HG02763 (cell line): ENCODE results near the gene EFL1.

ENCODE experiments used
- ATAC-seq: cut with Tn5 transposase; IDR thresholded peaks from one replicate; pipeline ENCODE4 v1.9.1; 2021; ENCODE audit warnings: mild to moderate bottlenecking, moderate library complexity; ENCODE audit not compliant: unreplicated experiment

Gene EFL1

DNA sequence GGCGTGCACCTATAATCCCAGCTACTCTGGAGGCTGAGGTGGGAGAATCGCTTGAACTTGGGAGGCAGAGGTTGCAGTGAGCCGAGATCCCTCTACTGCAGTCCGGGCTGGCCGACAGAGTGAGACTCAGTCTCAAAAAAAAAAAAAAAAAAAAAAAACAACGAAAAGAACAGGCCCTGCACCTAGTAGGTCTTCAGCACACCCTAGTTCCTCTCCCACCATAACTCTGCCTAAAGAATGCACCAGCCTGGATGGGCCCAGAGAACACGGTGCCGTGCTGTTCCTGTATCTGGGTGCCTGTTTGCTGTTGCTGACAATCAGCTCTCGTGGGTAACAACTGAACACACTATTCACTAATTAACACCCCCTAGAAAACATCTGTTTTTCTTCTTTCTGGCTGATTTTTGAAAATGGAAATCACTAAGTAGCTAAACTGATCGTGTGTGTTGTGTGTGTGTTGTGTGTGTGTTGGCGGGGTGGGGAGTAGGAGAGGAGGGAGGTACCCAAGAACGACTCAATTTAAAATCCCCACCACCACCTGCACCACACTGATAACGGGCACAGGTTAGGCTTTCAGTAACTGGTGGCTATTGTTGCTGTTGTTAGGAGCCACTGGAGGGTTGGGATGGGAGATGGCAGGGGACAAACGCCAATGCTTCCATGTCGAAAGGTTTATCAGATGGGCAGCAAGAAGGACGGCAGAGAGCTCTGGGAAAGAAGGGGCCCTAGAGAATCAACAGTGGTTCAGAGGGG, 176.1 kb downstream of the EFL1 start:
- no peak for ATAC-seq

DNA sequence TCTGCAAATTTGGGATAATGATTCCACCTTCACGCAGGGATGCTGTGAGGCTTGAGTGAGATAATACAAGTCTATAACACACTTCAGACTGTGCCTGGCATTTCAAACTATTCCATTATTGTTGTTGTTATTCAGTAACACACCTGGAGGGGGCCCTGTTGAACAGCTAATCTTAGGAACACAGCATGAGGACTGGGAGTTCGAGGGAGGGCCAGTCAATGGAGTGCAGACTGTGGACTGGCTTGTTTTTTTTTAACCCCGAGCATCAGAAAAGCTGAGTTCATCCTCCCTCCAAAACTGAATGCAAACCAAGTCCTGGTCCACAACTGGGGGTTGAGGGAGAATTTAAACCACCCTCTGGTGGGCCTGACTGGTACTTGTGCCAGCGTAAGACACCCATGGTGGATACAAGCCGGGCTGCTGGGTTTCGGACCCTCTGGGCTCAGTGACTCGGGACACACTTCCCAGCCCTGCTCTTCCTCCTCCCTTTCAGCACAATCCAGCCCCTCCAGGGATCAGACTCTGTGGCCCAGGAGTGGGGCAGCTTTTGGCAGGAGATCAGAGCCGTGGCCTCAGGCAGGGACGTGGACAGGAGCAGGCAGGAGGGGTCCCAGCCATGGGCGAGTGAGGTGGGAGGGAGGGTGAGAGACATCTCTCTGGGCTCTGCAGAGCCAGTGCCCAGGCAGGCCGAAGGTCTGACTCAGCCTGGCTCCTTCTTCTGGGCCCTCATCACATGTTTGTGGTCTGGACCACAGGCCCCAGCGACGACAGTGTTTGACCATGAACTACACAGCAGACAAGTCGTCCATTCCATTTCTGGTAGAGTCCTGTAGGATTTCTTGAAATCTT, 180.4 kb downstream of the EFL1 start:
- ATAC-seq: no peak

DNA sequence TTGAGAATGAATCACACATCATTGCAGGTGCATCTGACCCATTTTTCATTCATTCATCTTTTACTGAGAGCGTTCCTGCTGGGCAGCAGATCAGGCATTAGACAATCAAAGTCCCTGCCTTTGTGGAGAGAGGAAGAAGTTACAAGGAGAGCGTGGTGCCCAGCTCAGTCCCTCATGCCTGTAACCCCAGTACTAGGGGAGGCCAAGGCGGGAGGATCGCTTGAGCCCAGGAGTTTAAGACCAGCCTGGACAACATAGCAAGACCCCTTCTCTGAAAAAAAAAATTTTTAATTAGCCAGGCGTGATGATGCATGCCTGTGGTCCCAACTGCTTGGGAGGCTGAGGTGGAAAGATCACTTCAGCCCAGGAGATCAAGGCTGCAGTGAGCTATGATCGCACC, 181.8 kb downstream of the EFL1 start:
- ATAC-seq: no peak
